Measurements from ENCODE around the gene CHRNB2.
A peak's percentile ranks its signal among the peaks of the same experiment; 100 is the strongest.

Gene CHRNB2

DNA sequence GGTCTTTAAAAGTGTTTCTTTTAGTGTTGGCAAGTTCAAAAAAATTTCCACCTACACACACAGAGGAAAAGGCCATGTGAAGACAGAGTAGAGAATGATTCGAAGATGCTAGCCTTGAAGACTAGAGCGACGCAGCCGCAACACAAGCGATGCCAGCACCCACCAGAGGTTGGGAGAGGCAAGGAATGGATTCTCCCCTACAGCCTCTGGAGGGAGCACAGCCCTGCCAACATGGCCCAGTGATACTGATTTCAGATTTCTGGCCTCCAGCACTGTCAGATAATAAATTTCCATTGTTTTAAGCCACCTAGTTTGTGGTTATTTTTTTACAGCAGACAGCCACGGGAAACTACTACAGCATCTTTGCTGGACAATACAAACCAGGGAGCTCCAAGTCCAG lies 47.3 kb downstream of the CHRNB2 start:
- no peak for DNase-seq

DNA sequence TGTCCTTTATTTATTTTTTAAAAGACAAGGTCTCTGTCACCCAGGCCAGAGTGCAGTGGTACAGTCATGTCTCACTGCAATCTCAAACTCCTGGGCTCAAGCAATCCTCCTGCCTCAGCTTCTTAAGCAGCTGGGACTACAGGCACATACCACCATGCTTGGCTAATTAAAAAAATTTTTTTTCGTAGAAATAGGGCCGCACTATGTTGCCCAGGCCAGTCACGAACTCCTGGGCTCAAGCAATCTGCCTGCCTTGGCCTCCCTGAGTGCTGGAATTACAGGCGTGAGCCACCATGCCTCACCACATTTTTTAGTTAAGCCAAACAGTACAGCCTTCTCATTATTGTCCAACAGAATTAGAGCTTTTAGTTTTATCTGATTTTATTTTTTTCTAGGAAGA lies 47.8 kb downstream of the CHRNB2 start:
- no peak for DNase-seq

DNA sequence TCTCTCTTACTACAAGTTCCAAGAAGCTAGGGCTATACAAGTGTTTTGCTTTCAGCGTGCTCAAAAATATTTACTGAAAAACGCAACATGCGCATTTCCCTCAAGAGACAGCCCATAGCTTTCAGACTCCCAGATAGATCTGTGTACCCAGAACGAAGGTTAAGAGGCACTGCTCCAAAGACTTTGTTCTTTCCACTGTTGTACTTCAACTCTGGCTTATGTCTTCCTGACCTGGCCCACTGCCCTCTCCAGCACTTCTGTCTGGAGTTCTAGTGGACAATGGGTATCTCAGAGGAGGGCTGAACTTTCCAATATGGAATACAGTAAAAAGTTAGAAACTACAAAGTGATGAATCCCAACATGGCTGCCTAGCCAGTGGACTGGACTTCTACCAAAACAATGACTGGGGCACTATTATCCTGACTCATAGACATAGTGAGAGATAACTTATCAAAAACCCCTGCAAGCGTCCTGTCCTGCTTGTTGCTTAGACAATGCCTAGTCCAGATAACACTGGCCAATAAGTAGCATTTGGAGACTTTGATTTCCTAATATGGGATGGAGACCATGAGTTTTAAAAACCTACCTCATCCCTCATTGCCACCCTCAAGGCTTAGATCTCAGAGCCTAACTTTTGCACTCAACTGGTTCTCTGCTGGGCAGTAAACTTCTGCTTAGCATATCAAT lies 49.2 kb downstream of the CHRNB2 start:
- DNase-seq: no peak

DNA sequence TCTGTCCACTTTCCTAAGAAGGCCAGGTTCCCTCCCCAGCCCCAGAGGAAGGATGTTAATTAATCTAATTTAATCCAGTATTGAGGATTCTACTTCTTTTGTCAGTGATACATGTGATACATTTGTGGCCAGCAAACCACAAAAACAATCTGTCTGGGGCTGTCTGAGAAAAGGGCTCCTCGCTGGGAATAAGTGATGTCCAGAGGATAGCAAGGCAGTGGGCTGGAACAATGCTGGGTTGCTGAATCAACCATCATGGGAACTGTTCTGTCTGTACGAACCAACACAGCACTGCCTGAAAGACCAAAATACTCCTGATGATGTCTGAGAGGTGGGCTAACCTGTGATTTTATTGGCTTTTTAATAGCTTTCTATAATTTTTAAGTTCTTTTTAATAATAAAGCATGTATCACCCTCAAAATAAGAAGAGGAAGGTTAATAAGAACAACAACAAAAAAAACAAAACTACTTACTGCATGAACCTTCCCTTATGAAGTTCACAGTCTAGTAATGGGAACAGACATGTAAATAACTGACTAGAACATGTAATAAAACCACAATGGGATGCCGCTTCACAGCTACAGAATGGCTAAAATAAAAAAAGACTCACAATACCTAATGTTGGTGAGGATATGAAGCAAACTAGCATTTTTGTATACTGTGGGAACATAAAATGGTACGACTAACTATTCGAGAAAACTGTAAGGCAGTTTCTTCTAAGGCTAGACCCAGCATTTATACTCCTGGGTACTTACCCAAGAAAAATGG lies 51.8 kb downstream of the CHRNB2 start:
- DNase-seq: no peak

DNA sequence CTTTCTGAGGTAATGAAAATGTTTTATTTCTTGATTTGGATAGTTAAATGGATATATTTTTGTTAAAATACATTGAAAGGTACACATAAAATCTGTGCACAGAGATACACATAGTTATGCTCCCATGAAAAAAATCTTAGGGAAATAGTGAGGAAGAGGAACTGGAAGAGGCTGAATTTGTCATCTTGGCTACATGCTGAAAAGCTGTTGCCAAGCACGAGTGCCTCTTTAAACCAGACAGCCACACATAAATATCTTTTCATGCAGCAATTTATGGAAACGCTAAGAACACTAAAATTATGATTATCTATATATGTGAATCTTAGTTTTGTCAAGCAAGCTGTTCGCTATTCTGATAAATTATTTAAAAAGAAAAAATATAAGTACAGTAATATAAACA lies 53.2 kb downstream of the CHRNB2 start:
- no peak for DNase-seq

DNA sequence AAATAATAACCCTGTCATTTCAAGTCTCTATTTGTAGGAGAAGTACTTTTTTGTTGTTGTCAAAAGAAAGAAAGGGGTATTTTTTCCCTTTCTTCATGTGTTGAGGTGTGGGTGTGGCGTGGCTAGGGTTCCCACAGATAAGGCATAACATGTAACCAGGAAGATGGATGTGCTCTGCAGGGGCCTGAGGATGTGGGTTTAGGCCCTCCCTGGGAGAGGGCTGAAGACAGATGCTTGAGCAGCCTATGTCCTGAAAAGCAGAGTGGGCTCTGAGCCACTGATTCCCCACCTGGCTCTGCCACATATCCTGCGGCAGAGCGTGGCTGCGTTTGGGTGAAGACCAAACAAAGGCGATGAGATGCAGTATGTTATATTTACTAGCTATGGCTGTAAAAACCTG lies 54.3 kb downstream of the CHRNB2 start:
- DNase-seq: no peak

DNA sequence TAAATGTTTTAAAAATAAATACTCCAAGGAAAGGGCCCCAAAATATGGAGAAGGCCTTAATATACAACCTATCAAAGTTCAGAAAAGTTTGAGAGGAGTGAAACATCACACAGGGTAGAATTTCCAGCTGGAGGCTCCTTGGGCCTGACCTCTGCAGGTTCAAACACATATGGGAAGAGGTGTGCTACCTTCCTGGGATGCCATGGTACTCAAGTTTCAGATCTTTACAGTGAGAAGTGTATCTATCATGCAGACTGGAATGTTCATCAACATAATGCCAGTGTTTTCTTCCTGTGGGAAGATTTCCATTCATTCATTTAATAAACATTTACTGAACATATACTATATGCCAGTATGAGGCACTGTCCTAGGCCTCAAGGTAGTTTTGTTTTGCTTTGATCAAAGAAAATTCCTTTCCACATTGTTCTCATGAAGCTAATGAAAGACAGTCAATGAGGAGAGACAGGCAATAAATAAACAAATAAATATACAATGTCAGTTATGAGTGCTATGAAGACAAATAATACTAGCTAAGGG lies 55.0 kb downstream of the CHRNB2 start:
- no peak for DNase-seq

DNA sequence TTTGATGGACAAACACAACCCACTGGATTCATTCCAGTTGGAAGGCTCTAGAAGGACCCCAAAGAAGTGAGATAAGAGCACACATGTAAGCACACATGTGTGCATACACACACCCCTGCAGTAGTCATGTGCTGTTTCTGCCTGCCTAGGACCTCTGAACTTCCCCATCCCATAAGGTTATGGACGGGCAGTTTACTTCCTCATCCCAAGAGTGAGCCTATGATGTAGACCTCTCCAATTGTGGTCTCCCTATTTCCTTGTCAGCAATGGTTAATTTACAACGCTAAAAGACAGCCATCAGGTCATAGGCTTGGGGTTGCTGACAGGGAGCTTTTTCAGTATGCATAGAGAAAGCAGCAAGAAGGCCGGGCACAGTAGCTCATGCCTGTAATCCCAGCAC lies 55.8 kb downstream of the CHRNB2 start:
- DNase-seq: no peak

DNA sequence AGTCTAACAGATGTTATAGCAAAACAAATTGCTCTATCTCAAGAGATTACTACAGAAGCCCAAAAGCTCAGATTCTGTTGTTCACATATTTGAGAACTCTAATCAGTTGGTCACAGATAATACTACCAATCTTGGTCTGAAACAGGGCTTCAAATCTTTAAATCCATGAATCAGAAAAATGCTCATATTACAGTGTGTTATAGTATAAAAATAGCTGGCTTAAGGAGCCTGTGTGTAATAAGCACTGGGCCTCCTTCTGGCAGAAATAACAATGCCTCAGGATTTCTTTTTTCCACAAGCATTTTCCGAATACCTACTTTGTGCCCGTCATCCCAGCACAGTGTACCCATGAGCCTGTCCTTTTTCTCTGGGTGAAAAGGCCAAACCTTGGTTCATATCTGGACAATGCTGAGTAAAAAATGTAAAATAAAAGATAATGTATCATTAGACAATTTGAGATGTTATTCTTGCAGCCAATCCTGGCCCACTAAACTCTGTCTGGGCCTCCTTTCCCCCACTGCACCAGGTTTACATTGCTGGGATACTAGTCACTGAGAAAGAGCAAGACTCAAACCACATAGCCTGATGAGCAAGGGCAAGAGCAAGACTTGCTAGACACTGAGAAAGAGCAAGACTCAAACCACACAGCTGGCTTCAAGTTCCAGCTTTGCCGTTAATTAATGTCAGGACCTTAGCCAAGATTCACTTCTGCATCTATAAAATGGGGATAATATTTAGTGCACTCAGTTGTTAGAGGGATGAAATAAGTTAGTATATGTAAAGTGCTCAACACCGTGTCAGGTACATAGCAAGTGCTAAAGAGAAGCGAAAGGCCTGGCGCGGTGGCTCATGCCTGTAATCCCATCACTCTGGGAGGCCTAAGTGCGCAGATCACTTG lies 57.4 kb downstream of the CHRNB2 start:
- DNase-seq: no peak

DNA sequence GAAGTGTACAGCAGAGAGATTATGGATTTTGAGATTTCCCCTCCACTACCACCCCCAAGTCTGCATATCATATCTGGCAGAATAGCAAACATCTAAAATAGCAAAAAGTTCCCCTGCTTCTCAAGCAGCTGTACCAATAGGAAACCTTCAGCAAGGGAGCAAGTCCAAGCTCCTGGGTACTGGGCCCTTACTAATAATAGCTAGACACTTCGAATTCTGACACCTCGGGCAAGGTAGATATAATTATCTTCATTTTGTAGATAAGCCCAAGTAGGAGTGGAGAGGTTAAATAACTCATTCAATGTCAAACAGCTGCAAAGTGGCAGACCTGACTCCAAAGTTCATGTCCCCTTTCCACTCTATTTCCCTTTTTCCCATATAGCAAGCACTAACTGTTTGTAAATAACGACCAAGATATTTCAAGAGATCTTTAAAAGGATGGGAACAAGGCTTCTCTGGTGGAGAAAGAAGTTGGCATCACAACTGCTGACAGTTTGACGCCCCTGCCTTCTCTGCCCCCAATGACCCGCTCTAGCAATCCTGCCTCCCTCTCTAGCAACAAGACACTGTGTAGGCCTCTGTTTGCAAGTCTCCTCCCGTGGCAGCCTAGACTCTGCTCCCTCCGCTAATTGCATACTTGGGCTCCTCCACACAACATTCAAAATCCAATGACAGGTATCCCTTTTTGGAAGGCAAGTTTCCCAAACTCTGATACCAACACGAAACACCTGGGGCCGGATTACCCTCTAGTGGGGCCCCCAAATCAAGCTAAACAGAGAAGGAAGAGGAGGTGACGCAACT lies 59.1 kb downstream of the CHRNB2 start:
- no peak for DNase-seq

DNA sequence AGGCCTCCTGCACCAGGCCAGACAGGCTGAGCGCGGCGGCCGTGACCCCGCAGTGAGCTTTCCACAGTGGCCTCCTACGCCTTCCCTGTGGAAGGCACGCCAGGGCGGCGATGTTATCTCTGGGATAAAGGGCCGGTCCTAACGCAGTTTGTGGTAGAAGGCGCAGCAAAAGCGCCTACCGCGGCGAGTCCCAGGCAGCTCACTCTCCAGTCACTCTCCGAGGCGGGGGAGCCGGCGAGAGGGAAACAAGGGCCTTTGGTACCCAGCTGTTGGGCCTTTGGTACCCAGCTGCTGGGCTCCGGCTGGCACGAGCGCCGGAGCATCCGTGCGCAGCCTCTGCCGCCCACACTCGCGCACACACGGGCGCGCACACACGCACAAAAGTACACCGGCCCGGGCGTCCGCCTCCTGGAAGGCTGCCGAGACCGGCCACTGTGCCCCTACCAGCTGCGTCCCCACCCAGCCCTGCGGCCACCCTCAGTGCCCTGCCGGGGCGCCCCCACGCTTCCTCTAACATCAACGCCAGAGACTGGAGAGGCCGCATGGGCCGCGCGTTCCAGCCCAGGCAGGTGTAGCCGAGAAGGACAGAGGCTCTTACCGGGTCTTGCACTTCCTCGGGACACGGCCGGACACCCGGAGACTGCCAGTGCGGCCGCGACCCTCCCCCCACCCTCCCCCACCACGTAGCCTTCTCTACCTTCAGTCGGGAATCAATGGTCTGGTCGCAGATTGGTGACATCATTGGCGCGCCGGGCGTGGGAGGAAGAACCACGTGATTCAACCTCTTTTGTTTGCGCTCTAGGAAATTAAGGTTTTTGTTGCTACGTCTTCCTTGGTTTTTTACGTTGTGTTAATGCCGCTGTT lies 59.9 kb downstream of the CHRNB2 start:
- DNase-seq: peak; percentile 87

DNA sequence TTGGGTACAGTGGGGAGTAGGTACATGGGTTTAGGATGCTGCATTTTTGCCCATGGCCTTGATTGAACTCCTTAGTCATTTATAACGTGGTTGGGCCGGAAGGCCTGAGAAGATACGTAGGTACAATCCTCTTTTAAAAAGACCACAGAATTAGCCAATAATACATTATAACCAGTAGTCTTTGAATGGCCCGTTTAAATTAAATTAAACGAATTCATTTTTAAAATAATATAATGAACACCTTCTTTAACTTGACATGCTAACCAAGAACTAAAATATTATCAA lies 60.5 kb downstream of the CHRNB2 start:
- no peak for DNase-seq

DNA sequence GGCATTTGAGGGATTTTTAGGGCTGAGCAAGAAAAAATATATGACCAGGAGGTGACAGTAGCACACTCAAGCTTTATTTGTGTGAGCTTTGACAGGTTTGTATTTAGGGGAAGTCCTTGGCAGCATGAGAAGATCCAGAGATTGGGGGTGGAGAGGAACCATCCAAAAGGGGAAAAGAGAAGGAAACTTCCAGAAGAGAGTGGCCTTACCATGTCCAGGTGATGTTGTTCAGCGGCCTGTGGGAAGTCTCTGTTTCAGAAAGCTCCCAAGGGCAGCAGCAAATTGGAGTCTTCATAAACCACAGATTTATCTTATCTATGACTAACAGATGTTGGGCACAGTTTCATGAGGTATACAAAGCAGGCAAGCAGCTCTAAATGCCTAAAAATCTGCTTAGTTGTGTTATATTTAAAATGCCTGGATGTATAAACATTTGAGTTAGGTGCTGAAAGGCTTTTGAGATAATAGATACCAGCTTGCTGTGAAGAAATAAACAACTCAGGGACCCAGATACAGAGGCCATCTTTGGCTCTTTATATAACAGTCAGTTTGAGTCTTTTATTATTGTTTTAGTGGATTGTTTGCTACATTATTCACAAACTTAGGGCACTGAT lies 61.6 kb downstream of the CHRNB2 start:
- no peak for DNase-seq

Measured in NCI-H2171 (cell line).